Mammary epithelial cell (primary cell): ENCODE results near the gene MSI2.

Experiments
- CTCF ChIP-seq, 2 donors: IDR thresholded peaks in 1 of 2; conservative IDR thresholded peaks in 1 of 2; 2 replicates each; pipeline ENCODE4 v1.5.1; 2011 to 2012; ENCODE audit warnings: inconsistent platforms in 2 of 2, low read length in 2 of 2, mild to moderate bottlenecking in 2 of 2, control low read depth in 1 of 2, low read depth in 1 of 2; ENCODE audit not compliant: insufficient read depth in 1 of 2; ENCODE audit errors: extremely low read depth in 1 of 2
- EZH2 ChIP-seq: IDR thresholded peaks from 2 replicates; pipeline ENCODE4 v1.6.1; 2012; ENCODE audit warnings: low read length, inconsistent platforms, borderline replicate concordance

GRCh38 chr17:57456622-57457021 is 200.3 kb downstream of the MSI2 start:
- TF ChIP-seq CTCF (conservative IDR thresholded peaks at IDR 0.05 in 1 of 2, IDR thresholded peaks at IDR 0.05 in 1 of 2; ENCODE audit: extremely low read depth in 1 of 2, insufficient read depth in 1 of 2, low read depth in 1 of 2, low read length in 2 of 2) (no peak), EZH2 (no peak)
